ENCODE results near the gene MITF.

The MITF gene

GRCh38 chr3:69729147-69729919 lies 9.9 kb upstream of the MITF start:
- DNase-seq (ENCODE audit: low read depth): no peak

DNA sequence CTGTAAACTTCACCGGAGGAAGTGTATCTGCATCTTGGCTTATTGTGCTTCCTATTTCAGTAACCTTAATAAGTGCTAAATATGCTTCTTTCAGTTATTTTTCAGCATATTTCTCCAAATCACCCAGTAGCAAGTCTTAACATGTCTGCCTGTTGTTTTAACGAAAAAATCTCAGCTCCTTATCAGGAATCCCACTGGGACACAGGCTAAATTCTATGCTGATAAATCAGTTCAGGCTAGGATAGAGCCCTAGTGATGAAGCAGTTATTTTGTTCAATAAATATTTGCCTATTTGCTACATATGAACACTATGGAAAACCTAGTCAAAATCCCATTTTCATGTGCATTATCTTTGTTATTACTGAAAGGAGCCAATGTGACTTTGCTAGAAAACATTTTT lies 8.2 kb upstream of the MITF start:
- no peak for DNase-seq (ENCODE audit: low read depth)

- DNase-seq (ENCODE audit: low read depth): no peak
Measured at GRCh38 chr3:69735893-69736292, 3.4 kb upstream of the MITF start.

- DNase-seq (ENCODE audit: low read depth): no peak
Measured at GRCh38 chr3:69737392-69737791, 1.9 kb upstream of the MITF start.

DNA sequence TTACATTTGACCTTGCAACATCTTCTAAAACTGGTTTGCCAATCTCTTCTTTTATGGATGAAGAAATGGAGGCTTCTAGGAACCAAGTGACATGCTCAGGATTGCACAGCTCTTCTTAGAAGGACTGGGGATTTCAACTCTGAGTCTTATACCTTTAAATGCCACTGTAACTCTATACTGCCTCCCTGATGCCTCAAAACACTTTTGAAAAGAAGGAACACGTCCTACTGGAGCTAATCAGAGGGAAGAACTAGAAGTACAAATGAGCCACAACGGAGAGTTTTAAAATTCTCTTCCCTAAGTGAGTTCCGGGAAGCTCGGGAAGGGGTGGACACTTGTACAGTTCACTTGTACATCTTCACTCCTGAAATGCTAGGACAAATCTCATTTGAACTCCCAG lies 949 bp upstream of the MITF start:
- no peak for DNase-seq (ENCODE audit: low read depth)

- no peak for DNase-seq (ENCODE audit: low read depth)
Measured at GRCh38 chr3:69738859-69739203, 433 bp upstream of the MITF start.

GRCh38 chr3:69740103-69741021 lies 1.1 kb downstream of the MITF start:
- no peak for DNase-seq (ENCODE audit: low read depth)

- DNase-seq (ENCODE audit: low read depth): no peak
Measured at GRCh38 chr3:69741032-69741767, 1.9 kb downstream of the MITF start.

DNA sequence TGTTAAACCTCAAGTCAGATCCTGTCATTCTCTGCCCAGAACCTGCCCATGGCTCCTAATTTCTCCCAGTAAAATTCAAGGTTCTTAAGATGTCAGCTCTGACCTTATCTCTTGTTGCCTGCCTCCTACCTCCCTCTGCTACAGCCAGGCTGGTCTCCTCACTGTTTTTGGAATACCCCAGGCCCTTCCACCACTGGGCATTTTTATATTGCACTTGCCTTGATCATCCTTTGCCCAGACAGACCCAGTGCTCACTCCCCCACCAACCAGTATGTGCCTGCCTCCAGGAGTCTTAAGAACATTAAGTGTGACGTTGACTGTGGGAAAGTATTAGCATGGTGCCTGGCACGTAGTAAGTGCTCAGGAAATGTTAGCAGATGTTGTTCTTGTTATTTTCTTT lies 3.1 kb downstream of the MITF start:
- DNase-seq (ENCODE audit: low read depth): no peak

GRCh38 chr3:69743975-69744906 lies 5.0 kb downstream of the MITF start:
- no peak for DNase-seq (ENCODE audit: low read depth)

DNA sequence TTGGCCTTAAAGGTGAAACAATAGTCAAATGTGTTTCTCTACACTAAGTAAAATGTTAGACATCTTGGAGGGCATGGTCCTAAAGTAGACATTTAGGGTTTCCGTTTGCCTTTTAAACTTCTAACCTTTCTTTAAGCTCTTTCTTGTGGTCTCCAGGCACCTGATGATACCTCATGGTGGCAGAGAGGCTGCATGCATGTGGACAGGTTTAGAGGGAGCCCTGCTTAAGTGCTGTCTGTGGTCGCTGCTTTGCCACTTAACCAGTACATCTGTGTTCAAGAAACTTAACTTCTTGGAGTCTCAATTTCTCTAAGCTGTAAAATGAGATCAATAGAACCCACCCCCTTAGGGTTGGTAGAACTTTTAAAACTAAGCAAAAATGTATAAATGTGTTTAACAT lies 6.2 kb downstream of the MITF start:
- no peak for DNase-seq (ENCODE audit: low read depth)

- no peak for DNase-seq (ENCODE audit: low read depth)
Measured at GRCh38 chr3:69746119-69746518, 6.9 kb downstream of the MITF start.

DNA sequence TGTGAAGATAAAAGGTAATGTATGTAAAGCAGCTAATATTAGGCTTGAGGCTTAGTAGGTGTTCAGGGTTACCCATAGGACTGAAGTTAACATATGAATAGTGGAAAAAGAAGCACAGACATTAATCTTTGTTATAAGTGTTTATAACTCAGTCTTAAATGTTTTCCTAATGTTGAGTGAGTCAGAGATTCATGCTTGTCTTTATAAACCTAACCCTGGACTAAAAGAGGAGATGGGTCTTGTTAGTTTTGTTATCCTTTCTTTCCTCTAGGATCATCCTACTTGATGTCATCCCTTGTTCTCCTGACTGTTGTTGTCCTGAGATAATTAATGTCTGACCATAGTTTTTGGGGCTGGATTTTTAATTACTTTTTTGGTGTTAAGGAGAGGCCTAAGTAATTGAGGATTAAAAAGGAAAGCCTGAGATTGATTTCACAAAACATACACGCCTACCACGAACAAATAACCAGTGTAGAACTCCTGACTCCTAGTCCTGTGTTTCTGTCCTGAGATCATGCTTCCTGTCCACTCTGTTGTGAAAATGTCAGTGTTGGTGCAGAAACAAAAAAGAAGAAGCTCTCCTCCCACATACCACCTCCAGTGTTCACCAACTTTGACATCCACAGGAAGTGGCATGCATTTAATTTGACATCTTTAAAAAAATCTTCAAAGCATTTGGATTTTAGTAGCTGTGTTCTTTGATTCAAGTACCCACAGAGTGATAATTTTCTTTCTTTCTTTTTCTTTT lies 8.4 kb downstream of the MITF start:
- DNase-seq (ENCODE audit: low read depth): no peak

GRCh38 chr3:69748503-69748902 lies 9.2 kb downstream of the MITF start:
- no peak for DNase-seq (ENCODE audit: low read depth)

- no peak for DNase-seq (ENCODE audit: low read depth)
Measured at GRCh38 chr3:69749461-69749860, 10.2 kb downstream of the MITF start.

GRCh38 chr3:69750549-69750948 lies 11.3 kb downstream of the MITF start:
- no peak for DNase-seq (ENCODE audit: low read depth)

DNA sequence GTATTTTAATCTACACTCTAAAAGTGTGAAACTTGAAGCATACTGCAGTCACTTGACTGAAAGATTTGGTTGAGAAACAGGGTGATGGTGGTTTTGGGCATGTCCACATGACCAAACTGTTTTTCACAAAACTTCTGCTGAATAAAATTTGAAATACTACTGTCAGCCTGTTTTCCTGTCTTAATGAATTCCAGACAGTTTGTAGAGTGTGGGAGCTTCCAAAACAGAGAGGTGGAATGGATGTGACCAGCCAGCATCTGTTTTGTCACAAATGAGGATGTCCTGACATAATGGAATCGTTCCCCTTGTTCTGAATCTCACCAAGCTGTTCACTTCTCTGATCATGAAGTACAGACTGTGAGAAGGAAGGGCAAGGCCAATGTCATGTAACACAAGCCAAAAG lies 11.8 kb downstream of the MITF start:
- no peak for DNase-seq (ENCODE audit: low read depth)

DNA sequence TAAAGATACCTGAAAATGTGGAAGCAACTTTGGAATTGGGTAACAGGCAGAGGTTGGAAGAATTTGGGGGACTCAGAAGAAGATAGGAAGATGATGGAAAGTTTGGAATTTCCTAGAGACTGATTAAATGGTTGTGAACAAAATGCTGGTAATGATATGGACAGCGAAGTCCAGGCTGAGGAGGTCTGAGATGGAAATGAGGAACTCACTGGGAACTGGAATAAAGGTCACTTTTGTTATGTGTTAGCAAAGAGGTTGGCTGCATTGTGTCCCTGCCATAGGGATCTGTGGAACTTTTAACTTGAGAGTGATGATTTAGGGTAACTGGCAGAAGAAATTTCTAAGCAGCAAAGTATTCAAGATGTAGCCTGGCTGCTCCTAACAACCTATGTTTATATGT lies 13.0 kb downstream of the MITF start:
- DNase-seq (ENCODE audit: low read depth): no peak

DNA sequence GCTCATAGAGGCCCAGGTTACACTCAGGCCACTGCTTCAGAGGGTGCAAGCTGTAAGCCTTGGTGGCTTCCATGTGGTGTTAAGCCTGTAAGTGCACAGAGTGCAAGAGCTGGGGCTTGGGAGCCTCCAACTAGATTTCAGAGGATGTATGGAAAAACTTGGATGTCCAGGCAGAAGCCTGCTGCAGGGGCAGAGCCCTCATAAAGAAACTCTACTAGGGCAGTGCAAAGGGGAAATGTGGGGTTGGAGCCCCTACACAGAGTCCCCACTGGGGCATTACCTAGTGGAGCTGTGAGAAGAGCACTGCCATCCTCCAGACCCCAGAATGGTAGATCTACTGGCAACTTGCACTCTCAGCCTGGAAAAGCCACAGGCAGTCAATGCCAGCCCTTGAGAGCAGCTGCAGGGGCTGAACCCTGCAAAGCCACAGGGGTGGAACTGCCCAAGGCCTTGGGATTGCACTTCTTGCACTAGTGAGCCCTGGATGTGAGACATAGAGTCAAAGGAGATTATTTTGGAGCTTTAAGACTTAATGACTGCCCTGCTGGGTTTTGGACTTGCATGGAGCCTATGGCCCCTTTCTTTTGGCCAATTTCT lies 14.0 kb downstream of the MITF start:
- DNase-seq (ENCODE audit: low read depth): no peak

DNA sequence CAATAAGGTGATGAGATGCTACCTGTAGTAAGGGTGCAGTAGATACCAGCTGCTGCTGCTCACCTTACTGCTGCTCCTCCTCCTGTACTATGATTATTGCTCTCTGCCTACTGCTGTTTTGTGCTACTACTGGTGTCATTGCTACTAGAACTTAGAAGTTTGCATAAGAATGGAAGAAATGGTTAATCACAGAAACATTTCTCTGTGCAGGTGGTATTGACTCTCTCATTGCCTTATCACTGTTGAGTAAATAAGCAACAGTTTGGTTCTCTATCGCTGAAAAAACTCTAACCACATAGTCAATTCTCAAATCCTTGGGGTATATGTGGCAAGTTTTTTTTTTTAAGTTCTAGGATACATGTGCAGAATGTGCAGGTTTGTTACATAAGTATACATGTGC lies 16.5 kb downstream of the MITF start:
- DNase-seq (ENCODE audit: low read depth): no peak

All from CMK (cell line).